ENCODE data around the gene ANKRD27. TPM values are rescaled to one million over a fixed set of nuclear protein-coding genes. Genes with fewer than 3 reads are reported as not detected.
A peak's percentile ranks its signal among the peaks of the same experiment; 100 is the strongest.
"Not testable (repeated sequence)": the region's sequence is repeated elsewhere in the genome, so short reads cannot be mapped to it uniquely, and the experiment has no call there.

ANKRD27 gene
- total RNA-seq, 1 donor from 2014 or later: 19.6 TPM

DNA sequence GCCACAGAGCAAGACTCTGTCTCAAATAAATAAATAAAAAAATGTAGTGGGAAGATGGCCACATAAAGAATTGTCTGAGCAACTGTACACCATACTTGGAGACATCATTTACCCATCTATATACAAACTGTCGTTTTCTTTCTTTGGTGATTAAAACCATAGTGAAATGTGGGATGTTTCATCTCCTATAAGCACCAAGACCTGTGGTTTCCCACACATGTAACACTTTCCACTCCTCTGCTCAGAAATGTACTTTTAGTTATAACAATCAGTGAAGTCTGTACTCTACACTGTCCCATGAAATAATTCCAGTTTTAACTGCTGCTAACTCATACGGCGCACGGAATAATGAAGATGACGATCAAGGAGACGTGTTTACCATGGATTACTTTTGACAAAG is 75.7 kb downstream of the ANKRD27 start:
- DNase-seq: no peak

DNA sequence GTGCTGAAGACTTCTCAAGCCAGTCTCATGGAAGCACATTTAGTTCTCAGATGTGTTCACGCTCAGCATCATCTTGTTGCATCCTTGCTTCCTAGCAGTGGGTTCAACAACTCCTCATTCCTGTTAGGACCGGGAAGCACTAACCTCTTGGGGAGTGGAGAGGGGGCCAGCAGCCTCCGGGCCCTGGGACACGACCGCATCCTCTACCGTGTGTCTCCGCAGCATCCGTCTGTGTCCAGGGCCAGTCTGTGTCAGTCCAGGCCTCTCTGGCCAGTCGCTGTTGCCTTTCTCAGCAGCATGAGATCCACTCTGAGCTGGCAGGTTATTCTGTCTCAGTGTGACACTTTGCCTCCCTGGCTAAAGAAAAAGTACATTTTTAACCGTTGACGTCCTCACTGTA is 77.0 kb downstream of the ANKRD27 start:
- no peak for DNase-seq

DNA sequence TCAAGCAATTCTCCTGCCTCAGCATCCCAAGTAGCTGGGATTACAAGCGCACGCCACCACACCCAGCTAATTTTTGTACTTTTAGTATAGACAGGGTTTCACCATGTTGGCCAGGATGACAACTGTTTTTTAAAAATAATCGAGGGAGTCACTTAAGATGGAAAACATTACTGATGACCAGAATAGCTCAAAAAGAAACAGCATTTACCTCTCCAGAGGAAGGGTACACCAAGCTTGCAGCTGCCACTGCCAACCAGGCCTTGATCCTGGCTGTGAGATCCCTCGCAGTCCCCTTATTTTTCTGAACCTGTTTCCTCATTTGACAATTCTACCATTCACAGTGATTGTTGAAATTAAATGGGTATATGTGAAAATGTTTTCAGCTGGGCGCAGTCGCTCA is 79.5 kb downstream of the ANKRD27 start:
- DNase-seq: no peak

DNA sequence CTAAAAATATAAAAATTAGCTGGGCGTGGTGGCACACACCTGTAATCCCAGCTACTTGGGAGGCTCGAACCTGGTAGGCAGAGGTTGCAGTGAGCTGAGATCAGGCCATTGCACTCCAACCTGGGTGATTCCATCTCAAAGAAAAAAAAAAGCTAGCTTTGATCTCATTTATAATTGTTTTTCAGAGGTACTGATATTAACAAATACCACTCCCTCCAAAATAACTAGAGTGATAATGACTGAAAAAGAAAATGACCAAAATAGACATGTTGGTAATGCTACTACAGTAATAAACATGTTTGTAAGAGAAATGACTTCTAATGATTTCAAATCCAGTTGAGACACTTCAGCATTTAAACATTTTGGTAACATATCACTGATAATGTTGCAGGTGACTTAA is 81.0 kb downstream of the ANKRD27 start:
- no peak for DNase-seq

DNA sequence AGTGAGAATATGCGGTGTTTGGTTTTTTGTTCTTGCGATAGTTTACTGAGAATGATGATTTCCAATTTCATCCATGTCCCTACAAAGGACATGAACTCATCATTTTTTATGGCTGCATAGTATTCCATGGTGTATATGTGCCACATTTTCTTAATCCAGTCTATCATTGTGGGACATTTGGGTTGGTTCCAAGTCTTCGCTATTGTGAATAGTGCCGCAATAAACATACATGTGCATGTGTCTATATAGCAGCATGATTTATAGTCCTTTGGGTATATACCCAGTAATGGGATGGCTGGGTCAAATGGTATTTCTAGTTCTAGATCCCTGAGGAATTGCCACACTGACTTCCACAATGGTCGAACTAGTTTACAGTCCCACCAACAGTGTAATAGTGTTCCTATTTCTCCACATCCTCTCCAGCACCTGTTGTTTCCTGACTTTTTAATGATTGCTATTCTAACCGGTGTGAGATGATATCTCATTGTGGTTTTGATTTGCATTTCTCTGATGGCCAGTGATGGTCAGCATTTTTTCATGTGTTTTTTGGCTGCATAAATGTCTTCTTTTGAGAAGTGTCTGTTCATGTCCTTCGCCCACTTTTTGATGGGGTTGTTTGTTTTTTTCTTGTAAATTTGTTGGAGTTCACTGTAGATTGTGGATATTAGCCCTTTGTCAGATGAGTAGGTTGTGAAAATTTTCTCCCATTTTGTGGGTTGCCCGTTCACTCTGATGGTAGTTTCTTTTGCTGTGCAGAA is 87.1 kb downstream of the ANKRD27 start:
- DNase-seq: not testable (repeated sequence)

DNA sequence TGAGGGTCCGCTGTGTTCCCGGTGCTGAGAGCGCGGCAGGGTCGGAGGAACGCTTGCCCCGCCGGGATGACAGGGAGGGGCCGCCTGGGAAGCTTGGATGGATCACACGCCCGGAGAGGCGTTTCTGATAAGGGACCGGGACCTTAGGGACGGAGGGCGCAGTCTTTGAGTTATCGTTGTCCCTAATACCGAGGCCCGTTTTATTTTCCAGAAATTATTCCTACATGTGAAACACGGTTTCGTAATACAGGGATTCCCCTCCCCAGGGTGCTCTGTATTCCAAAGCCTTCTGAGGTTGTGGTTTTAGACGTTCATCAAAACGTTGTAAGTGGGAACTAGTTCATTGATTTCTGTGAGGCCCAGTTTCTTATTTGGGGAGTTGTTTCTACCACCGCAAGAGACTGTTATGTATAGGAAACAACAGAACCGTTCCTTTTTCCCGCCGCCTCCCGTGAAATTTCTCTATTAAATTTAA is 93.2 kb downstream of the ANKRD27 start:
- DNase-seq: peak; percentile 34

DNA sequence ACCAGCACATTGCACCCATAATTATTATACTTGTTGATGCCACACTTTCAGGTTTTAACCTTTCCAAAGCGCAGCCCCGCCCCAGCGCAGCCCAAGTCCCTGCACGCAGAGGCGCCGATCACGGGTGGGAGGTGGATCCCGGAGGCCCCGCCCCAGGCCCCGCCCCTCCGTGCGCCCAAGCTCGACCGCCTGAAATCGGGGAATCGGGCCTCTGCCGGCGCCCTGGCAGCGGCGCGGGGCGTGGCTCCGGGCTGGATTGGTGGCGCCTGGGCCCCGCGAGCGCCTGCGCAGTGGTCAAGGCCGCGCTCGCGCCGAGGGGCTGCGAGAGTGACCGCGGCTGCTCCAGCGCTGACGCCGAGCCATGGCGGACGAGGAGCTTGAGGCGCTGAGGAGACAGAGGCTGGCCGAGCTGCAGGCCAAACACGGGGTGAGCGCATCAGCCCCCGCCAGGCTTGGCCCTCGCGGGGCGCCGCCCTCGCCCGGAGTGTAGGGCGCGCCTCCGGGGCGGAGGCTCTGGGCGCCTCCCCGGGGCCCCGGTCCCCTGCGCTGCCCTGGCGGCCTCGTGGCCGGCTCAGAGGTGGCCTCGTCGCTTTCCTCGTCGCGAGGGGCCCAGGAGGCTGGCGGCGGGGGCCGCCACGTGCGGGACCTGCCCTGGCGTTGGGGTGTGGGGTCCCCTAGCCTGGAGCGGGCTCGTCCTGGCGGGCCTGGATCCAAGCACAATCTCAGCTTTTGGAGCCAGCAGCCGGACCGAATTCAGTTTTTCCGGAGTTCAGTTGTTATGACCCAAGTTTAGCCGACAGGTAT is 93.9 kb downstream of the ANKRD27 start, which contains the start of gene PDCD5:
TSS of gene PDCD5 (plus strand) at position 290 of the 804 bp plus-strand sequence. CDS start at position 362, 72 bp downstream.
- peak; percentile 98 for DNase-seq

DNA sequence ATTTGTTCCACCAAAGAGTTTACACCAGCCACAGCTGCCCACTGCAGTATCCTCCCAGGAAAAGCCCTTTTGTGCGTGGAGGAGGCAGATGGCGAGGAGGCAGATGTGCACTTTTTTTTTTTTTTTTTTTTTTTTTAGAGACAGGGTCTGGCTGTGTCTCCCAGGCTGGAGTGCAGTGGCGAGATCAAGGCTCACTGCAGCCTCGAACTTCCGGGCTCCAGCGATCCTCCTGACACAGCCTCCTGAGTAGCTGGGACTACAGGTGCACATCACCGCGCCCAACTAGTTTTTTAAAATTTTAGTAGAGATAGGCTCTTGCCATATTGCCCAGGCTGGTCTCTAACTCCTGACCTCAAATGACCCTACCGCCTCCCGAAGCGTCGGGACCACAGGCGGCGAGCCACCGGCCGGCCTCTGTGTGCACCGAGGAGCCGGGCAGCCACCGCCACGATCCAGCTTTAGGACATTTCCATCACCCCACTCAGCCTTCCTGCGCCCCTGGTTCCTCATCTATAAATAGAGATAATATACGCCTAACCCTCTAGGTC is 94.6 kb downstream of the ANKRD27 start:
- DNase-seq: no peak

DNA sequence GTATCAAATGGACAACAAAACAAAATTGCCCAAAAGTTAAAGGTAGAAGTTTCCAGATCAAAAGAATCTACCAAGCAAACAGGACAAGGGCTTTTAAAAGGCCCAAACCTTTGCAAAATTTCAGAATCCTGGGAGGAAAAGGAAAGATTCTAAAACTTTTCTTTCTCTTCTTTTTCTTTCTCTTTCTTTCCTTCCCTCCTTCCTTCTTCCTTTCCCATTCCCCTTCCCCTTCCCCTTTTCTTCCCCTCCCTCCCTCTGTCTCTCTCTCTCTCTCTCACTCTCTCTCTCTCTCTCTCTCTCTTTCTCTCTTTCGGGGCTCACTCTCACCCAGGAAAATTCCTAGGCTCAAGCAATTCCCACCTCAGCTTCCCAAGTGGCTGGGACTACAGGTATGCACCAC is 98.2 kb downstream of the ANKRD27 start:
- no peak for DNase-seq

DNA sequence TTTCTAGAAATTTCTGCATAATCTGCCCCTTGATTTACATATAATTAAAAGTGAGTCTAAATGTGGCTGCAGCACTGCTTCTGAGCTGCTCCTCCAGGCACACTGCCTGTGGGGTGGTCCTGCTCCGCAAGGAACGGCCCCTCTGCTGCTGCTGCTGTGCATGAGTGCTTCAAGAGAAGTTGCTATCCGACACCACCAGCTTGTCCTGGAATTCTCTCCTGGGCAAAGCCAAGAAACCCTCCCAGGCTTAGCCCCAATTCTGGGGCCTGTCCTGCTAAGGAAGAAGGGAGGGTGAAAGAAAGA is 101.5 kb downstream of the ANKRD27 start:
- no peak for DNase-seq

DNA sequence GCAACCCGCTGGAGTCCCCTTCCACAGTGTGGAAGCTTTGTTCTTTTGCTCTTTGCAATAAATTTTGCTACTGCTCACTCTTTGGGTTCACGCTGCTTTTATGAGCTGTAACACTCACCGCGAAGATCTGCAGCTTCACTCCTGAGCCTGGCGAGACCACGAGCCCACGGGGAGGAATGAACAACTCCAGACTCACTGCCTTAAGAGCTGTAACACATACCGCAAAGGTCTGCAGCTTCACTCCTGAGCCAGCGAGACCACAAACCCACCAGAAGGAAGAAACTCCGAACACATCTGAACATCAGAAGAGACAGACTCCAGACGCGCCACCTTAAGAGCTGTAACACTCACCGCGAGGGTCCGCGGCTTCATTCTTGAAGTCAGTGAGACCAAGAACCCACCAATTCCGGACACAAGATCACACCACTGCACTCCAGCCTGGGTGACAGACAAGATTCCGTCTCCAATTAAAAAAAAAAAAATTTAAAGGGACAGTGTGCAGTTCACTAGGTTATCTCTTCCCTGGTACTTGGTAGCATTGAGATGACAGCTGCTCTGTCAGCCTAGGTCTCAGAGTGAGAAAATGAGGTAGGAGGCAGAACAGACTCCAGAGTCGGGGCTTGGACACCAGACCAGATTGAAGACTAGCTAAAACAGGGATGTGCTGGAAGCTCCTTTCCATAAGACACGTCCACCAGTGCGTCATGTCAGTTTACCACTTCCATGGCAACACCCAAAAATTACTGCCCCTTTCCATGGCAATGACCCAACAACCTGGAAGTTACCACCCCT is 102.1 kb downstream of the ANKRD27 start:
- DNase-seq: not testable (repeated sequence)

DNA sequence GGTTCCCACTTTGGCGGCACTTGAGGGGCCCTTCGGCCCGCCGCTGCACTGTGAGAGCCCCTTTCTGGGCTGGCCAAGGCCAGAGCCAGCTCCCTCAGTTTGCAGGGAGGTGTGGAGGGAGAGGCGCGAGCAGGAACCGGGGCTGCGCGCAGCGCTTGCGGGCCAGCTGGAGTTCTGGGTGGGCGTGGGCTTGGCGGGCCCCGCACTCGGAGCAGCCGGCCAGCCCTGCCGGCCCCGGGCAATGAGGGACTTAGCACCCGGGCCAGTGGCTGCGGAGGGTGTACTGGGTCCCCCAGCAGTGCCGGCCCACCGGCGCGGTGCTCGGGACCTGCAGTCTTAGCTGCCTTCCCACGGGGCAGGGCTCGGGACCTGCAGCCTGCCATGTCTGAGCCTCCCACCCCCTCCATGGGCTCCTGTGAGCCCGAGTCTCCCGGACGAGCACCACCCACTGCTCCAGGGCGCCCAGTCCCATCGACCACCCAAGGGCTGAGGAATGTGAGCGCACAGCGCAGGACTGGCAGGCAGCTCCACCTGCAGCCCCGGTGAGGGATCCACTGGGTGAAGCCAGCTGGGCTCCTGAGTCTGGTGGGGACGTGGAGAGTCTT is 103.4 kb downstream of the ANKRD27 start:
- not testable (repeated sequence) for DNase-seq

DNA sequence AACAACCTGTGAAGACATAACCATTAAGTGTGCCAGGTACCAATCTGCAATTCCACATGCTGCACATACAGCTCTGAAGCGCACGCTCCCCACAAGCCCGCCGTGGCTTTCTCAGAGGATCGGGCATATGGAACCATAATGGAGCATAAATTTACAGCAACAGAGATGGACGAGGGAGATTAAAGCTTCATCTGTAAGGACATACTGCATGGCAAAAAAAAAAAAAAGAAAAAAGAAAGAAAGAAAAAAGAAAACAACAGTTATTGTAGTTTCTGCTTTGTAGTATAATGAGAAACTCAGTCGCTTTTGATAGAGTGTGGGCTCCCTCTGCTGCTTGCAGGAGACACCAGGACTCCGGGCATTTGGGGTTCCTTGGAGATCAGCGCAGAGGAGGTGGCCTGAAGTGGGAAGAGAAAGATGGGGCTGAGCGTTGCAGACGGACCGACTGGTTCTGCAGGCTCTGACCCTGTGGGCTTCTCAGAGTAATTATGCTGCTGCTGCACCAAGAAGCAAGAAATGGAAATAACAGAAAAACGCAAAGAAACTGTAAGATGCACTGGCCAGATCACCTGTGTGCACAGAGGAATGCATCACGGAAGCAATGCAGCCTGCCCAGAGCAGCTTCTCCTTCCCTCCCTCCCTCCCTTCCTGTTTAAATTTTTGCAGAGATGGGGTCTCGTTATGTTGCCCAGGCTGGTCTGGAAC is 104.7 kb downstream of the ANKRD27 start:
- peak; percentile 77 for DNase-seq

DNA sequence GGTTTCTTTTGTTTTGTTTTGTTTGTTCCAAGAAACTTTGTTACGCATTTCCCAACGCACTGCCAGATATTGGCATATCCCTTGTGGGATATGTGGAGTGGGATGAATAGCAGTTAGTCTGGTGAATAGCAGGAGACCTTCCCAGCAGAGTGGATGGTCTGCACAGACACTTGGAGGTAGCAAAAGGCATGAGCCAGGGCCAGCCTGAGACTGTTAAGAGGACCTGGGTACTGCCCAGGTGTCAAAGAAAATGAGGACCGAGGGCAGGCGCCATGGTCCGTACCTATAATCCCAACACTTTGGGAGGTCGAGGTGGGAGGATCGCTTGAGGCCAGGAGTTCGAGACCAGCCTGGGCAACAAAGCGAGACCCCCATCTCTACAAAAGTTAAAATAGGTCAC is 107.5 kb downstream of the ANKRD27 start:
- no peak for DNase-seq

DNA sequence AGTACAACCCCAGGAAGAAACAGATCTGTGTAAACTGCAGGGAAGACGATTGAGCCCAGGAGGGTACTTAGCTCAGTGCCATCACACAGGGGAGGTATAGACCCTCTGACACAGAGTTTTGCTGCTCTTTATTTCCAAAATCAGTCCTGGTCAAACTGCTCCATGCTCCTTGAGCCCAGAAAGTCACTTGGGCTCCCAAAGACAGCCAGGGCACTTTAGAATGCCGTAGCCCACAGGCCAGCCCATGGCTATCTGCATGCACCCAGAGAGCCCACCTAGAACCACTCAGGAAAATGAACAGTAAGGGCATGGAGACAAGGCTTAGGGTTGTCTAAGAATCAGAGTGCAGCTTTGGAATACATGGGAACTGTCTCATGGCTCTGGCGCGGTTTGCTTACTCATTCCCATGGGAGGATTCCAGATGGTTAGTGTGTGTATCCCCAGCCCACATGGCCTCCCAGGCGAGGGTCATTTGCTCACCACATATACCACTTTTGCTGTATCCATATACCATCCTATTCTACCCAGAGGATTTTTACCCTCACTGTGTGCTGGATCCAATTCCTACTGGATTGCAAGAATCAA is 108.6 kb downstream of the ANKRD27 start:
- DNase-seq: no peak

DNA sequence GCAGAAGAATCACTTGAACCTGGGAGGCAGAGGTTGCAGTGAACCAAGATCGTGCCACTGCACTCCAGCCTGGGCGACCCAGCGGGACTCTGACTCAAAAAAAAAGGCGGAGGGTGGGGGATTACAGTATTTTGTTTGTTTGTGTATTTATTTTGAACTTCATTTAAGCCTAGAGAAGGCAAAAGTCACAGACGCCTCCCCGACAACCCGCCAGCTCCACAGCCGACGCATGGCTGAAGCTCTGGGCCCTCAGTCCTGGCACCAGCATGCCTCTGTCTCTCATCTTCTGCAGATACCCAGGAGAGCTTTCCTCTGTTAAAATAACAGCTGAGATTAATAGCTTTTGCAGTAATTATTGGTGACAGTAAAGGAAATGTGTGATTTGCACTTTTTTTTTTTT is 111.2 kb downstream of the ANKRD27 start:
- DNase-seq: no peak

DNA sequence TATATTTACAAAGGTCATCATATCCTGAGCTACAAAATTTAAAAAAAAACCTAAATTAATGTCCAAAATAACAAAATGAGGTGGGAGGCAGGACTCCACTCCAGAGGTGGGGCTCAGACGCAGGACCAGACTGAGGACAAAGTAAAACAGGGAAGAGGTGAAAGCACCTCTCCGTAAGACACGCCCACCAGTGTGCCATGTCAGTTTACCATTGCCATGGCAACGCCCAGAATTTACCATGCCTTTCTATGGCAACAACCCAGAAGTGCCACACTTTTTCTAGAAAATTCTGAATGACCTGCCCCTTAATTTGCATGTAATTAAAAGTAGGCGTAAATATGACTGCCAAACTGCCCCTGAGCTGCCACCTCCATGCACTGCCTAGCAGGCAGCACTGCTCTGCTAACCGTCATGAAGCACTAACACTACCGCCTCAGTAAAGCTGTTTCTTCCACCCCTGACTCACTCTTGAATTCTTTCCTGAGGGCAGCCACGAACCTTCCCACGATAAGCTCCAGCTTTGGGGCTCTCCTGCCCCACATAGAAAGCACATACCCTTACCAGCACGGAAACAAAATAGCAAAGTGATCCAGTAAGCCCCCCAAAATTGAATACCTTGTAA is 116.3 kb downstream of the ANKRD27 start:
- DNase-seq: no peak

DNA sequence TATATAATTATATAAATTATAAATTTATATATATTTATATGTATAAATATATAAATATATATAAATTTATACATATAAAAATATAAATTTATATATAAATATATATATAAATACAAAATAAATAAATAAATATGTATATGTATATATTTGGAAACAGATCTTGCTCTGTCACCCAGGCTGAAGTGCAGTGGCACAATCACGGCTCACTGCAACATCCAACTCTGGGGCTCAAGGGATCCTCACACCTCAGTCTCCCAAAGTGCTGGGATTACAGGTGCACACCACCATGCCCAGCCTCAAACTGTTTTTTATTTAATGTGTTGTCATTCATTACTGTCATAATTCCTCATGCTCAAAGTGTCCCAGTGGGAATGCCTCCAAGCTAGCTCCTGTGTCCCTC is 119.2 kb downstream of the ANKRD27 start:
- no peak for DNase-seq

DNA sequence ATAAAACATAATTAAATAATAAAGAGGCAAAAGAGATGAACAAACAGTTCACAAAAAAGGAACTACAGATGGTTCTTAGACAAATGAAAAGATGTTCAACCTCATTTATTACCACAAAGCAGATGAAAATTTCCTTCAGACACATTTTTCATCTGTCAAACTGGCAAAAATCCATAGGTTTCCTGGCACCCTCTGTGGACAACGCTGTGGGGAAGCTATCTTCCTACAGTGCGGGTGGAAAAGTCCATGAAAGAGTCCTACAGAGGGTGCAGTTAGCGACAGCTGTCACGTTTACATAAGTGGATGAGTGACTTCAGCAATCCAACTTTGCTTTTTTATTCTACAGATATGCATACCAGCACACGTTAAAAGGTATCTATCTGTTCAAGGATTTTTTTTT is 124.3 kb downstream of the ANKRD27 start:
- DNase-seq: no peak

Data from tongue (tissue), 2 donors.